HepG2 (cell line): Measurements from ENCODE around the gene TMEM106B. TPM values are rescaled to one million over a fixed set of nuclear protein-coding genes. Genes with fewer than 3 reads are reported as not detected.
A peak's percentile ranks its signal among the peaks of the same experiment; 100 is the strongest.

Experiments used
- AHDC1 ChIP-seq: sonication (generic); formaldehyde crosslinking; IDR thresholded peaks from 2 replicates; pipeline ENCODE4 v1.5.1; 2020; ENCODE audit warnings: mild to moderate bottlenecking, missing genetic modification reagents, borderline replicate concordance
- ARID3A ChIP-seq: IDR thresholded peaks from 2 replicates; pipeline ENCODE4 v1.6.1; 2012; ENCODE audit warnings: low read depth, low read length, improper control_type of control experiment
- CEBPG ChIP-seq: IDR thresholded peaks from 2 replicates; pipeline ENCODE4 v1.6.1; 2016
- CREB1 ChIP-seq, 2 experiments: fragments of 450-650 bp in 1 of 2; IDR thresholded peaks; 2 replicates each; pipeline ENCODE4 v1.6.1; 2016 to 2017; ENCODE audit warnings: control low read depth in 1 of 2, mild to moderate bottlenecking in 1 of 2, missing compliant biosample characterization in 1 of 2, missing genetic modification characterization in 1 of 2
- EP300 ChIP-seq, 3 experiments: sonication (generic) in 1 of 3; formaldehyde crosslinking in 1 of 3; IDR thresholded peaks; 2 replicates each; pipeline versions ENCODE4 v1.5.1 to v1.6.1; 2011 to 2020; ENCODE audit warnings: low read depth in 2 of 3, low read length in 2 of 3, borderline replicate concordance in 1 of 3, improper control_type of control experiment in 1 of 3, mild to moderate bottlenecking in 1 of 3, missing genetic modification reagents in 1 of 3, moderate library complexity in 1 of 3
- FOXP4 ChIP-seq: sonication (generic); formaldehyde crosslinking; IDR thresholded peaks from 2 replicates; pipeline ENCODE4 v1.4.0; 2020; ENCODE audit warnings: missing genetic modification reagents
- HOMEZ ChIP-seq: IDR thresholded peaks from 2 replicates; pipeline ENCODE4 v1.6.1; 2016; ENCODE audit warnings: low read depth
- MAF1 ChIP-seq: sonication (generic); formaldehyde crosslinking; IDR thresholded peaks from 2 replicates; pipeline ENCODE4 v1.5.0; 2020; ENCODE audit warnings: missing genetic modification reagents, borderline replicate concordance
- MAFF ChIP-seq: IDR thresholded peaks from 2 replicates; pipeline ENCODE4 v1.6.1; 2011; ENCODE audit warnings: low read depth, low read length, improper control_type of control experiment
- MAFK ChIP-seq, 2 experiments: IDR thresholded peaks in 1 of 2; conservative IDR thresholded peaks in 1 of 2; 2 replicates each; pipeline ENCODE4 v1.6.1; 2011; ENCODE audit warnings: improper control_type of control experiment in 2 of 2, low read length in 2 of 2
- MED1 ChIP-seq: sonication (generic); formaldehyde crosslinking; IDR thresholded peaks from 2 replicates; pipeline ENCODE4 v1.4.0; 2020; ENCODE audit warnings: missing genetic modification reagents
- RAD21 ChIP-seq: fragments of 450-650 bp; formaldehyde crosslinking; IDR thresholded peaks from 2 replicates; pipeline ENCODE4 v1.5.0; 2020; ENCODE audit warnings: mild to moderate bottlenecking
- SOX13 ChIP-seq, 3 experiments: fragments of 450-650 bp in 1 of 3; sonication (generic) in 1 of 3; formaldehyde crosslinking in 1 of 3; IDR thresholded peaks in 2 of 3; conservative IDR thresholded peaks in 1 of 3; 2 replicates each; pipeline versions ENCODE4 v1.5.0 to v1.6.1; 2016 to 2020; ENCODE audit warnings: antibody characterized with exemption in 1 of 3, mild to moderate bottlenecking in 1 of 3, missing compliant biosample characterization in 1 of 3, missing genetic modification reagents in 1 of 3, moderate library complexity in 1 of 3
- SOX6 ChIP-seq, 2 experiments: fragments of 450-650 bp in 1 of 2; sonication (generic) in 1 of 2; formaldehyde crosslinking in 1 of 2; IDR thresholded peaks; 2 replicates each; pipeline versions ENCODE4 v1.4.0 to v1.6.1; 2017 to 2020; ENCODE audit warnings: antibody characterized with exemption in 1 of 2, mild to moderate bottlenecking in 1 of 2, missing genetic modification reagents in 1 of 2
- ZNF333 ChIP-seq: sonication (generic); formaldehyde crosslinking; IDR thresholded peaks from 2 replicates; pipeline ENCODE4 v1.4.0; 2020; ENCODE audit warnings: mild to moderate bottlenecking, missing genetic modification reagents, borderline replicate concordance
- ZNF615 ChIP-seq: sonication (generic); formaldehyde crosslinking; IDR thresholded peaks from 2 replicates; pipeline ENCODE4 v1.5.0; 2020; ENCODE audit warnings: mild to moderate bottlenecking, missing genetic modification reagents, borderline replicate concordance
- polyA plus RNA-seq, 8 experiments: library from polyadenylated mRNA; depleted of rRNA in 3 of 8; stranded (reverse) in 7 of 8; unstranded in 1 of 8; fragments of >200 nt; fragmentation: Illumina TruSeq in 4 of 8; extraction: Trizol in 4 of 8; gene quantifications; 2 replicates each; pipeline versions ENCODE4 v1.2.1 to v1.2.3, GENCODE V29; 2011 to 2016; ENCODE audit warnings: low read depth in 4 of 8, missing spikeins in 1 of 8, mixed read lengths in 1 of 8; ENCODE audit not compliant: insufficient read depth in 1 of 8
- total RNA-seq, 5 experiments: library from RNA; depleted of rRNA; stranded (reverse); fragments of >200 nt; fragmentation: Illumina TruSeq; extraction: Trizol; gene quantifications; 2 replicates each; pipeline ENCODE4 v1.2.3, GENCODE V29; 2016; ENCODE audit warnings: low read depth in 1 of 5

Gene TMEM106B
- total and polyA plus RNA-seq, 2 of the 13 experiments (the other 11 are each of a cell fraction or from before 2014, with no cell fraction given), result 16.8 to 25.1 TPM

GRCh38 chr7:12199363-12199762, 11.7 kb upstream of the TMEM106B start (continued):
- peak; percentile 75; the same call in 1 of the 2 replicates for TF ChIP-seq AHDC1 (CRISPR knock-in tag)
- TF ChIP-seq MAF1 (CRISPR knock-in tag), result no peak
- TF ChIP-seq HOMEZ (CRISPR knock-in tag), result peak; percentile 69; the same call in 1 of the 2 replicates
- peak; percentile 95 to 97 for TF ChIP-seq MAFK (conservative IDR thresholded peaks at IDR 0.05 in 1 of 2, IDR thresholded peaks at IDR 0.05 in 1 of 2; ENCODE audit: low read length in 2 of 2)
- TF ChIP-seq RAD21, result no peak
- 0 out of 2 replicates have a peak, but pooled peaks have one; percentile 48 for TF ChIP-seq ARID3A
- TF ChIP-seq ZNF333 (CRISPR knock-in tag), result no peak
- TF ChIP-seq SOX13 (IDR thresholded peaks at IDR 0.05), result no peak
- TF ChIP-seq SOX13 (CRISPR knock-in tag; conservative IDR thresholded peaks at IDR 0.05 in 1 of 2, IDR thresholded peaks at IDR 0.05 in 1 of 2), result peak in 1 of 2 experiments; percentile 76; a peak in 2 of 4 replicates
- TF ChIP-seq FOXP4 (CRISPR knock-in tag), result 0 out of 2 replicates have a peak, but pooled peaks have one; percentile 24
- peak in 1 of 2 experiments; percentile 85; a peak in 2 of 4 replicates for TF ChIP-seq EP300 (IDR thresholded peaks at IDR 0.05; ENCODE audit: low read depth in 2 of 2, low read length in 2 of 2)
- TF ChIP-seq EP300 (CRISPR knock-in tag; IDR thresholded peaks at IDR 0.05; ENCODE audit: borderline replicate concordance), result no peak
- peak; percentile 95 for TF ChIP-seq MAFF
- no peak for TF ChIP-seq SOX6 (IDR thresholded peaks at IDR 0.05)
- peak; percentile 69; the same call in 1 of the 2 replicates for TF ChIP-seq SOX6 (CRISPR knock-in tag; IDR thresholded peaks at IDR 0.05)
- no peak for TF ChIP-seq CREB1 (IDR thresholded peaks at IDR 0.05)
- TF ChIP-seq CREB1 (CRISPR knock-in tag; IDR thresholded peaks at IDR 0.05), result peak; percentile 46
- peak; percentile 48; the same call in 1 of the 2 replicates for TF ChIP-seq CEBPG (CRISPR knock-in tag)
- TF ChIP-seq ZNF615 (CRISPR knock-in tag), result no peak
- TF ChIP-seq MED1, result 0 out of 2 replicates have a peak, but pooled peaks have one; percentile 27
